SKM-1 treated with dmso at 0.1 percent for 144 hours (cell line): ENCODE data around the gene RNF220.
A peak's percentile ranks its signal among the peaks of the same experiment; 100 is the strongest.
"Not testable (repeated sequence)": the region's sequence is repeated elsewhere in the genome, so short reads cannot be mapped to it uniquely, and the experiment has no call there.

Experiments used
- DNase-seq: peaks from one replicate; lab custom pipeline; 2025; ENCODE audit not compliant: unreplicated experiment; lab: John Stamatoyannopoulos, UW

The RNF220 gene

DNA sequence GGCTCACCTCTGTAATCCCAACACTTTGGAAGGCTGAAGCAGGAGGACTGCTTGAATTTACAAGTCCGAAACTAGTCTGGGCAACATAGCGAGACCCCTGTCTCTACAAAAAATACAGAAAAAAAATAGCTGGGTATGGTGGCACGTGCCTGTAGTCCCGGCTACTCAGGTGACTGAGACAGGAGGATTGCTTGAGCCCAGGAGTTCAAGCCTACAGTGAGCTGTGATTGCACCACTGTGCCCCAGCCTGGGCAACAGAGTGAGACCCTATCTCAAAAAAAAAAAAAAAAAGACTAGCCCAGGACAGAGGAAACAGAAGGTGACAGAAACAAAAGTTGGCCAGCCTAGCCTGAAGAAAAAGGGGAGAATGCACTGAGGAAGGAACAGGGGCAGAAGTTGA is 290.6 kb downstream of the RNF220 start:
- DNase-seq, result no peak

DNA sequence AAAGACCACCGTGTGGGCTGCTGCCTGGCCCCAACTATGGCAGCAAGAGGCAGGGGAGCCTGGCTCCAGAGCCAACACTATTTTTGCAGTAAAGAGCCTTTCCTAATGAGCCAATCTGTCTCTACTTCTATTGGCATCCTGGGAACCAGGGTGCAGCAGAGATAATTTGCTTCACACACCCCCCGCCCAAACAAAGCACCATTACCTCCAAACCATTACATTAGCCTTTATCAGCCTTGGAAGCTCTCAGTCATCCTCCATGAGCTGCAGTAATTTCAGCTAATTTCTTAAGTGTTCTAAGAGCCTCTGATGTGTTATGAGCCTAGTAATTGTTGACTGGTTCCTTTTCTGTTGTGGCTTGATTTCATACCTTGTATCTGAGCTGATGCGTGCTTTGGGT is 291.0 kb downstream of the RNF220 start:
- DNase-seq, result no peak

DNA sequence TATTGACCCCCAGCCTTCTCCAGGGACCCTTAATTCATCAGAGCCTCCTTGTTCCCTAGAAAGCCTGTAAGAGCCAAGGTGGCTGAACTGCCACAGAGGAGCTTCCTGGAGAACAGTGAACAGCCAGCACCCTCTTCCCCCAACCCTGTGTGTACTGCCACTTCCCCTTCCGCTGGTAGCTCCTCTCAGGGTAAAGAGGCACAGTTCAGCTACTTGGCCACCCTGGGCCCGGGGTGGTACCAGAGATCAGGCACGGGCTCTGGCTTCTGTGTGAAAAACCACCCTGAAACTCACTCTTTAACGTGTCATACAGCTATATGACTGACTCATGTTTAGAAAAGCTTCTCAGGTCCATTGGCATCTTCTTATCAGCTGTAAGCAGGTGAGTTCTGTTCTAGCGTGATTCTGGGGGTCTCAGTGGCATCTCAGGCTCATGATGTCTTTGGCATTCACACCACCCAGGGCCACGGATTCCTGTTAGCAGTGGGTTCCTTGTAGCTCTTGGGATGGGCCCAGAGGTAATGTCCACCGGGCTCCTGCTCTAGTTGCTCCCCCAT is 291.8 kb downstream of the RNF220 start:
- DNase-seq, result no peak

DNA sequence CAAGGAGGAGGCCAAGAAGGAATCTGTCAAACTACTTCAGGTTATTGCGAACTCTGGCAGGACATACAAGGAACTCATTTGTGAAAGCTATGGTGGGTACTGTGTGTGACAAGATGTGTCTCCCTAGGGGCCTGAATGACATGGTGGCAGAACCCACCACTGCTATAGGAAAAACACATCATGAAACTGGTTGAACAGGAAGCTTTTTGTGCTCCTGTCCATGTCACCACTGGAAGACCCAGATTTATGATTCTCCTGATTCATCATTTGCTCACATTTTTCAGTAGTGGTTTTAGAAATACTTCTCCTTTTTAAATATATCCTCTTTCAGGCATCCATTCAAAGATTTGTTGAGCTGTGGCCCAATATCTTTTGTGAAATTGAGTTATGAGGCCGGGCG is 293.1 kb downstream of the RNF220 start:
- peak; percentile 17 for DNase-seq

DNA sequence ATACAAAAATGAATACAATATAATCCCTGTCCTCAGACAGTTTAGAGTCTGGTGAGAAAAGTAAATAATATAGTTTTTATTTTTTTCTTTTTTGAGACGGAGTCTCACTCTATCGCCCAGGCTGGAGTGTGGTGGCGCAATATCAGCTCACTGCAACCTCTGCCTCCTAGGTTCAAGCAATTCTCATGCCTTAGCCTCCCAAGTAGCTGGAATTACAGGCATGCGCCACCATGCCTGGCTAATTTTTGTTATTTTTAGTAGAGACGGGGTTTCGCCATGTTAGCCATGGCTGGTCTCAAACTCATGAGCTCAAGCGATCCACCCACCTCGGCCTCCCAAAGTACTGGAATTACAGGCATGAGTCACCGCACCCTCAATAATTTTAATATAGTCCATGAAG is 294.3 kb downstream of the RNF220 start:
- DNase-seq, result not testable (repeated sequence)

DNA sequence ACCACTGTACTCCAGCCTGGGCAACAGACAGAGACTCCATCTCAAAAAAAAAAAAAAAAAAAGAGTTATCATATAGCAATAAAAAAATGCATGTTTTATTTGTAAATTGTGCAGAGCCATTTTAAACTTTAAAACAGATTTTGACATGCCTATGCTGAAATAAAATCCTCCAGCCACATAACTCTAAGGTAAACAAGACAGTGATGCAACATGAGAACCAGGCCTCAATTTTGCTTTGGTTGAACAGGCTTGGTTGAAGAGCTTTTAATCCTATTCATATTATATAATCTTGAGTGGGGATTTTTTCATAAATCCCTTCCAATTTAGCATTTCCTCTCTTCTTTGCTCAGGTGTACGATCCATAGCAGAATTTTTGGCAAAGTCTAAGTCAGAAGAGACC is 295.5 kb downstream of the RNF220 start:
- DNase-seq, result no peak

DNA sequence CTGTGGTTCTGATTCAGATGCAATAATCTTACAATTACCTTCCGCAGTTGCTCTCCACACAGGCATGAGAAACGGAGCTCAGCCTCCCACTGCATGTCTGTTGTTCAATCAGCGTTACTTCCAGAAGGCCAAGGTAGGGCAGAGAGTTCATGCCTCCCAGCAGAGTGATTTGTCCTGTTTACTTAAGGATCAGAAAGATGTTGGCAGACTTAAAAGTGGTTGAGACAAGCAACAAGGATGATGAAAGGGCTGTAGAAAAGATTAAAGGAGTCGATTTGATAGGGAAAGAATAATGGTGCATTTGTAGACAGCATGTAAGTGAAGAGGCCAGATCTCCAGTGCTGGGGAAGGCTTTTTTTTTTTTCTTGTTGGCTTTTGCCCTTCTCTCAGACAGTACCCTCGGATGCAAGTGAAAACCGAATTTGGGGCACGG is 296.1 kb downstream of the RNF220 start:
- no peak for DNase-seq
